ENCODE data around the gene DCAF8L2. TPM values are rescaled to one million over a fixed set of nuclear protein-coding genes. Genes with fewer than 3 reads are reported as not detected.

DCAF8L2 gene
- polyA plus RNA-seq, 2 of the 4 experiments (the other 2 are of a cell fraction) = not detected

DNA sequence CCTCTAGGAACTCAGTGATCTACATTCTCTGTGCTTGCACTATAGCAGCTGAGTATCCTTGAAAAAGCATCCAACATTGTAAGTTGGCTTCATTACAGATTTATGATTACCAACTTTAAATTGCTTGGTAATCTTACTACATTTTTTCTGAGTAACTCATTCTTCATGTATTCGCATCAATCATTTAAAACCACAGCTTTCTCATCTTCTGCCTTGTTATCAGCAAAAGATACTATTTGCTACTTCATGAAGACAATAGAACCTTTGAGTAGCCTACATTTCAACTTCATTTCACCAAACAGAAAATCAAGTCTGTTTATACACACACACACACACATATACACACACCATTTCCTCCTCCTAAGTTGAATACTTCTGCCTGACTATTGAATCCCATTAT is 6.2 kb upstream of the DCAF8L2 start:
- Histone ChIP-seq H3K27ac (no peak overlapping the region), H3K9me3 (no peaks in the 10 kb centered on the region), H3K4me3 (no peak overlapping the region), H3K4me1 (no peaks in the 10 kb centered on the region), H3K4me2 (no peak overlapping the region)
- CTCF ChIA-PET = no interaction called here
- DNase-seq (ENCODE audit: low read depth in 1 of 2, low spot score in 1 of 2) (no peak), FAIRE-seq (peak; percentile 76), ATAC-seq (no peak)
- POLR2A ChIA-PET = no interaction called here
- TF ChIP-seq CBX8 (IDR thresholded peaks at IDR 0.05) (no peak), HDAC2 (IDR thresholded peaks at IDR 0.05) (no peak), SREBF2 (IDR thresholded peaks at IDR 0.05) (no peak), ZSCAN20 (CRISPR knock-in tag; IDR thresholded peaks at IDR 0.05) (no peak), JUN (IDR thresholded peaks at IDR 0.05) (no peak), MYC (IDR thresholded peaks at IDR 0.05; ENCODE audit: borderline replicate concordance, low read length) (no peak), HOXA7 (CRISPR knock-in tag; IDR thresholded peaks at IDR 0.05) (no peak), FOSB (CRISPR knock-in tag; IDR thresholded peaks at IDR 0.05) (no peak), EHF (CRISPR knock-in tag; IDR thresholded peaks at IDR 0.05) (no peak), RARB (CRISPR knock-in tag; IDR thresholded peaks at IDR 0.05) (no peak)
- TF ChIP-seq, protein P1, sequence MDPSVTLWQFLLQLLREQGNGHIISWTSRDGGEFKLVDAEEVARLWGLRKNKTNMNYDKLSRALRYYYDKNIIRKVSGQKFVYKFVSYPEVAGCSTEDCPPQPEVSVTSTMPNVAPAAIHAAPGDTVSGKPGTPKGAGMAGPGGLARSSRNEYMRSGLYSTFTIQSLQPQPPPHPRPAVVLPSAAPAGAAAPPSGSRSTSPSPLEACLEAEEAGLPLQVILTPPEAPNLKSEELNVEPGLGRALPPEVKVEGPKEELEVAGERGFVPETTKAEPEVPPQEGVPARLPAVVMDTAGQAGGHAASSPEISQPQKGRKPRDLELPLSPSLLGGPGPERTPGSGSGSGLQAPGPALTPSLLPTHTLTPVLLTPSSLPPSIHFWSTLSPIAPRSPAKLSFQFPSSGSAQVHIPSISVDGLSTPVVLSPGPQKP (IDR thresholded peaks at IDR 0.05; ENCODE audit: low read depth, low read length) = no peak
- TF ChIP-seq, protein P2, sequence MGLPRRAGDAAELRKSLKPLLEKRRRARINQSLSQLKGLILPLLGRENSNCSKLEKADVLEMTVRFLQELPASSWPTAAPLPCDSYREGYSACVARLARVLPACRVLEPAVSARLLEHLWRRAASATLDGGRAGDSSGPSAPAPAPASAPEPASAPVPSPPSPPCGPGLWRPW (IDR thresholded peaks at IDR 0.05) = no peak
- TF ChIP-seq, protein P3, sequence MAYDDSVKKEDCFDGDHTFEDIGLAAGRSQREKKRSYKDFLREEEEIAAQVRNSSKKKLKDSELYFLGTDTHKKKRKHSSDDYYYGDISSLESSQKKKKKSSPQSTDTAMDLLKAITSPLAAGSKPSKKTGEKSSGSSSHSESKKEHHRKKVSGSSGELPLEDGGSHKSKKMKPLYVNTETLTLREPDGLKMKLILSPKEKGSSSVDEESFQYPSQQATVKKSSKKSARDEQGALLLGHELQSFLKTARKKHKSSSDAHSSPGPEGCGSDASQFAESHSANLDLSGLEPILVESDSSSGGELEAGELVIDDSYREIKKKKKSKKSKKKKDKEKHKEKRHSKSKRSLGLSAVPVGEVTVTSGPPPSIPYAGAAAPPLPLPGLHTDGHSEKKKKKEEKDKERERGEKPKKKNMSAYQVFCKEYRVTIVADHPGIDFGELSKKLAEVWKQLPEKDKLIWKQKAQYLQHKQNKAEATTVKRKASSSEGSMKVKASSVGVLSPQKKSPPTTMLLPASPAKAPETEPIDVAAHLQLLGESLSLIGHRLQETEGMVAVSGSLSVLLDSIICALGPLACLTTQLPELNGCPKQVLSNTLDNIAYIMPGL (CRISPR knock-in tag; IDR thresholded peaks at IDR 0.05; ENCODE audit: borderline replicate concordance) = no peak
- TF ChIP-seq, protein P4, sequence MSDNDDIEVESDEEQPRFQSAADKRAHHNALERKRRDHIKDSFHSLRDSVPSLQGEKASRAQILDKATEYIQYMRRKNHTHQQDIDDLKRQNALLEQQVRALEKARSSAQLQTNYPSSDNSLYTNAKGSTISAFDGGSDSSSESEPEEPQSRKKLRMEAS (IDR thresholded peaks at IDR 0.05) = no peak
- TF ChIP-seq, protein P5, sequence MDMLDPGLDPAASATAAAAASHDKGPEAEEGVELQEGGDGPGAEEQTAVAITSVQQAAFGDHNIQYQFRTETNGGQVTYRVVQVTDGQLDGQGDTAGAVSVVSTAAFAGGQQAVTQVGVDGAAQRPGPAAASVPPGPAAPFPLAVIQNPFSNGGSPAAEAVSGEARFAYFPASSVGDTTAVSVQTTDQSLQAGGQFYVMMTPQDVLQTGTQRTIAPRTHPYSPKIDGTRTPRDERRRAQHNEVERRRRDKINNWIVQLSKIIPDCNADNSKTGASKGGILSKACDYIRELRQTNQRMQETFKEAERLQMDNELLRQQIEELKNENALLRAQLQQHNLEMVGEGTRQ (IDR thresholded peaks at IDR 0.05) = no peak
- 69% methylated on average over 1 of the region's 1 CpG for WGBS (ENCODE audit: missing lambda C conversion rate)

DNA sequence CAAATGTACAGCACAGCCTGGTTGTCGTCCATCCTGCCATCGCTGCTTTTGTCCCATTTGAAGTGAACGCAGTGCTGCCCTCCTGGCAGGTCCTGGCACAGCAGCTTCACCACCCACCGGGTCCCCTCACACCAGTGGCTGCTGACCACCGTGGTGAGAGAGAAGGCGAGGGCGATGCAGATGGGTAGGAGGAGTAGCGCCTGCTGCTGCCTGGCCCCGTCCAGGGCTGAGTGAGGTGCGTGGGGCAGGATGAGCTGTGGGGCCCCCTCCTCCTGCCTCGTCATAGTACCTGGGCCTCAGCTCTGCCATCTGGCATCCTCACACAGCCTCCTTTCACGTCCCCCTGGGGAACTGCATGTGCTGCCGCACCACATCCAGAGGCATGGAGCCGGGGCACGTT is 1.8 kb downstream of the DCAF8L2 start:
- TF ChIP-seq RNF2 (IDR thresholded peaks at IDR 0.05; ENCODE audit: borderline replicate concordance, low read depth) = no peak
- POLR2A ChIA-PET = no interaction called here
- DNase-seq (ENCODE audit: low read depth in 1 of 2, low spot score in 1 of 2) (no peak), FAIRE-seq (no peak), ATAC-seq (peak; percentile 39 to 53; a peak in 3 of 6 replicates)
- CTCF ChIA-PET = no interaction called here
- Histone ChIP-seq H3K9me3 (no peaks in the 10 kb centered on the region), H3K27ac (no peak overlapping the region), H3K4me2 (no peak overlapping the region), H3K4me1 (no peaks in the 10 kb centered on the region), H3K4me3 (no peak overlapping the region)
- WGBS (ENCODE audit: missing lambda C conversion rate) = 56% methylated on average over 7 of the region's 15 CpGs

DNA sequence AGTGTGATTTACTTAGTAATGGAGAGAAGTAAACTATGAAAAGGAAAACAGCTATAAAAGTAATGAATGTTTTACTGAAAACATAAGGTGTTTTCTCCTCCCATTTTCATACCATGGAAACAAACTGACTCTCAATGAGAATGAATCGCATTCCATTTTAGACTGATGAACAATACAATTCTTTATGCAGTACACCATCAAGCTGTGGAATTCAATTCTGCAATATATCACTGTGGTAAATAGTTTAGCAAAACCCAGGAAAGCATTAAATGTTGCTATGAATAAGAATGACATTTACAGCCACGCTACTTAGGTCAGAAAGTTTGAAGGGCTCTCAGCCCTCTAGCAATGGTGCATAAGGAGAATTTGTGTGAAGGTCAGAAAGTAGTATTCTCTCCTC is 7.4 kb downstream of the DCAF8L2 start:
- Histone ChIP-seq H3K27ac (no peak overlapping the region), H3K4me2 (no peak overlapping the region), H3K4me1 (peaks cover 7% of the 10 kb centered on the region; the same call in 2 of the 3 replicates), H3K9me3 (no peaks in the 10 kb centered on the region), H3K4me3 (no peak overlapping the region)
- 58% methylated on average over 2 of the region's 2 CpGs for WGBS (ENCODE audit: missing lambda C conversion rate)
- ChIA-PET POLR2A (no interaction called here), CTCF (no interaction called here)
- peak; percentile 73 for FAIRE-seq
- DNase-seq (ENCODE audit: low read depth in 1 of 2, low spot score in 1 of 2) = no peak
- no peak for ATAC-seq
- no peak for TF ChIP-seq POLR2A (IDR thresholded peaks at IDR 0.05; ENCODE audit: low read length)
- TF ChIP-seq TFCP2L1 (CRISPR knock-in tag; IDR thresholded peaks at IDR 0.05) = no peak
- no peak for TF ChIP-seq FOXS1 (CRISPR knock-in tag; IDR thresholded peaks at IDR 0.05)
- TF ChIP-seq NPAS2 (CRISPR knock-in tag; IDR thresholded peaks at IDR 0.05; ENCODE audit: borderline replicate concordance) = no peak
- TF ChIP-seq EHF (CRISPR knock-in tag; IDR thresholded peaks at IDR 0.05) = no peak
- no peak for TF ChIP-seq PHF8 (IDR thresholded peaks at IDR 0.05; ENCODE audit: borderline replicate concordance, low read depth)
- TF ChIP-seq, protein P6, sequence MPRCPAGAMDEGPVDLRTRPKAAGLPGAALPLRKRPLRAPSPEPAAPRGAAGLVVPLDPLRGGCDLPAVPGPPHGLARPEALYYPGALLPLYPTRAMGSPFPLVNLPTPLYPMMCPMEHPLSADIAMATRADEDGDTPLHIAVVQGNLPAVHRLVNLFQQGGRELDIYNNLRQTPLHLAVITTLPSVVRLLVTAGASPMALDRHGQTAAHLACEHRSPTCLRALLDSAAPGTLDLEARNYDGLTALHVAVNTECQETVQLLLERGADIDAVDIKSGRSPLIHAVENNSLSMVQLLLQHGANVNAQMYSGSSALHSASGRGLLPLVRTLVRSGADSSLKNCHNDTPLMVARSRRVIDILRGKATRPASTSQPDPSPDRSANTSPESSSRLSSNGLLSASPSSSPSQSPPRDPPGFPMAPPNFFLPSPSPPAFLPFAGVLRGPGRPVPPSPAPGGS (IDR thresholded peaks at IDR 0.05) = no peak
- TF ChIP-seq, protein P7, sequence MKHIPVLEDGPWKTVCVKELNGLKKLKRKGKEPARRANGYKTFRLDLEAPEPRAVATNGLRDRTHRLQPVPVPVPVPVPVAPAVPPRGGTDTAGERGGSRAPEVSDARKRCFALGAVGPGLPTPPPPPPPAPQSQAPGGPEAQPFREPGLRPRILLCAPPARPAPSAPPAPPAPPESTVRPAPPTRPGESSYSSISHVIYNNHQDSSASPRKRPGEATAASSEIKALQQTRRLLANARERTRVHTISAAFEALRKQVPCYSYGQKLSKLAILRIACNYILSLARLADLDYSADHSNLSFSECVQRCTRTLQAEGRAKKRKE (CRISPR knock-in tag; IDR thresholded peaks at IDR 0.05; ENCODE audit: low read depth) = no peak
- no peak for TF ChIP-seq EP300 (IDR thresholded peaks at IDR 0.05)
- TF ChIP-seq, protein P1 (IDR thresholded peaks at IDR 0.05; ENCODE audit: low read depth, low read length) = no peak
- no peak for TF ChIP-seq HOXB5 (CRISPR knock-in tag; IDR thresholded peaks at IDR 0.05)
- no peak for TF ChIP-seq KDM5A (IDR thresholded peaks at IDR 0.05)
- TF ChIP-seq ZFP36 (IDR thresholded peaks at IDR 0.05; ENCODE audit: borderline replicate concordance, partially characterized antibody) = no peak
- TF ChIP-seq, protein P4 (IDR thresholded peaks at IDR 0.05) = no peak
- no peak for TF ChIP-seq JUNB (IDR thresholded peaks at IDR 0.05)
- no peak for TF ChIP-seq KDM1A (IDR thresholded peaks at IDR 0.05; ENCODE audit: low read depth)

Measured in A549 (cell line).